Neural progenitor cell (in vitro differentiated cells): ENCODE results near the gene PKD2L2. TPM values are rescaled to one million over a fixed set of nuclear protein-coding genes. Genes with fewer than 3 reads are reported as not detected.
"Not testable (repeated sequence)": the region's sequence is repeated elsewhere in the genome, so short reads cannot be mapped to it uniquely, and the experiment has no call there.

ENCODE experiments used
- DNase-seq: peaks from one replicate; pipeline ENCODE4 v3.0.0-alpha.2; 2016; ENCODE audit warnings: low spot score
- H2AFZ ChIP-seq: fragments of 200-600 bp; sonication (generic); replicated peaks from 2 replicates; pipeline ENCODE4 v1.6.1; 2016; ENCODE audit warnings: antibody characterized with exemption
- H3F3A ChIP-seq: fragments of 200-600 bp; sonication (generic); 2 replicates; pipeline ENCODE4 v1.6.1; 2016; ENCODE audit warnings: antibody characterized with exemption, low read depth
- H3K27ac ChIP-seq: fragments of 200-600 bp; sonication (generic); 2 replicates; pipeline ENCODE4 v1.5.1; 2016; ENCODE audit warnings: mild to moderate bottlenecking
- H3K27me3 ChIP-seq: fragments of 200-600 bp; sonication (generic); 2 replicates; pipeline ENCODE4 v1.6.1; 2016; ENCODE audit warnings: mild to moderate bottlenecking, moderate library complexity
- H3K36me3 ChIP-seq: fragments of 200-600 bp; sonication (generic); 2 replicates; pipeline ENCODE4 v1.5.1; 2016
- H3K4me1 ChIP-seq: fragments of 200-600 bp; sonication (generic); 2 replicates; pipeline ENCODE4 v1.6.1; 2016; ENCODE audit warnings: mixed run types
- H3K4me2 ChIP-seq: fragments of 200-600 bp; sonication (generic); 2 replicates; pipeline ENCODE4 v1.6.1; 2016
- H3K4me3 ChIP-seq: fragments of 200-600 bp; sonication (generic); 2 replicates; pipeline ENCODE4 v1.5.1; 2016
- H3K79me2 ChIP-seq: fragments of 200-600 bp; sonication (generic); 2 replicates; pipeline ENCODE4 v1.6.1; 2016; ENCODE audit warnings: low read depth
- H3K9ac ChIP-seq: fragments of 200-600 bp; sonication (generic); 2 replicates; pipeline ENCODE4 v1.6.1; 2016
- H3K9me3 ChIP-seq: fragments of 200-600 bp; sonication (generic); 2 replicates; pipeline ENCODE4 v1.5.1; 2016; ENCODE audit warnings: low read depth
- H4K20me1 ChIP-seq: fragments of 200-600 bp; sonication (generic); 2 replicates; pipeline ENCODE4 v1.6.1; 2016; ENCODE audit warnings: low read depth
- H3K27ac Mint-ChIP-seq: 3 replicates; pipeline ENCODE4 v1.8.0; 2021; ENCODE audit warnings: mixed read lengths
- H3K27me3 Mint-ChIP-seq: 2 replicates; pipeline ENCODE4 v1.8.0; 2022; ENCODE audit warnings: low read depth, mild to moderate bottlenecking, inconsistent platforms, moderate library complexity, mixed read lengths; ENCODE audit not compliant: insufficient read depth
- H3K36me3 Mint-ChIP-seq: 3 replicates; pipeline ENCODE4 v1.8.0; 2021; ENCODE audit warnings: mixed read lengths
- H3K4me1 Mint-ChIP-seq: 3 replicates; pipeline ENCODE4 v1.8.0; 2021; ENCODE audit warnings: mixed read lengths
- H3K4me3 Mint-ChIP-seq: 3 replicates; pipeline ENCODE4 v1.8.0; 2021; ENCODE audit warnings: mild to moderate bottlenecking, moderate library complexity, mixed read lengths
- H3K9me3 Mint-ChIP-seq: 3 replicates; pipeline ENCODE4 v1.8.0; 2020; ENCODE audit warnings: mixed read lengths
- CTCF ChIP-seq: fragments of 200-600 bp; sonication (generic); IDR thresholded peaks from 2 replicates; pipeline ENCODE4 v1.5.1; 2017; ENCODE audit warnings: antibody characterized with exemption, mild to moderate bottlenecking
- EZH2 ChIP-seq: fragments of 200-600 bp; sonication (generic); IDR thresholded peaks from 2 replicates; pipeline ENCODE4 v1.6.1; 2017; ENCODE audit warnings: antibody characterized with exemption, mild to moderate bottlenecking, moderate library complexity
- EZH2phosphoT487 ChIP-seq: fragments of 200-600 bp; sonication (generic); IDR thresholded peaks from 2 replicates; pipeline ENCODE4 v1.6.1; 2017; ENCODE audit warnings: antibody characterized with exemption
- total RNA-seq: library from RNA; depleted of rRNA; stranded (reverse); fragments of >200 nt; gene quantifications from 2 replicates; pipeline ENCODE4 v1.2.3, GENCODE V29; 2015; ENCODE audit warnings: low replicate concordance

Gene PKD2L2
- total RNA-seq, 1 donor from 2014 or later, result not detected

DNA sequence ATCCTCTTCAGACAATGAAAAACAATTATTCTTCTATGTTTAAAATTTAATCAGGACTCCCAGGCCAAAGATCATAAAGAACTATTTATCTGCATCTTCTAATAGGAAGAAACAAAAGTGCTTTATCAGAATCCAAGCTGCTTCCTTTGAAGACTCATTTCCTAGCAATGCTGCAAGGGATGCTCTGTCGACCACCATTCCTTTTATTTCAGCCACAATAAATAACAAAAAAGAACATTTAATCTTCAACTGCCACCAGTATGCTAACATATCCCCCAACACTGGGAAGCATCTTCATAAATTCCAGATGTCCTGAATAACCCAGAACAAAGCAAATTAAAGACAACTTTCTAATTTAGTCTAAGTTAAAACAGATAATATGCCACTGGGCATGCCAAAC is 68.7 kb downstream of the PKD2L2 start:
- H3K9ac ChIP-seq, result no peak overlapping the region
- no peaks in the 10 kb centered on the region for H3K27me3 ChIP-seq
- no peak overlapping the region for H3K4me3 ChIP-seq
- H3K9me3 Mint-ChIP-seq, result no peaks in the 10 kb centered on the region
- no peak overlapping the region for H3K4me2 ChIP-seq
- H3K4me1 ChIP-seq, result no peaks in the 10 kb centered on the region
- no peaks in the 10 kb centered on the region for H3K27me3 Mint-ChIP-seq
- H3K36me3 Mint-ChIP-seq, result peaks cover 12% of the 10 kb centered on the region
- H3K27ac Mint-ChIP-seq, result no peak overlapping the region
- no peak overlapping the region for H3K4me3 Mint-ChIP-seq
- no peak overlapping the region for H2AFZ ChIP-seq
- no peak overlapping the region for H3K27ac ChIP-seq
- H4K20me1 ChIP-seq, result no peaks in the 10 kb centered on the region
- TF ChIP-seq EZH2phosphoT487, result no peak
- TF ChIP-seq CTCF, result no peak
- no peak for TF ChIP-seq EZH2
- no peaks in the 10 kb centered on the region for H3K4me1 Mint-ChIP-seq
- no peak for DNase-seq
- H3K79me2 ChIP-seq, result no peaks in the 10 kb centered on the region
- H3K36me3 ChIP-seq, result peaks cover 11% of the 10 kb centered on the region
- no peaks in the 10 kb centered on the region for H3F3A ChIP-seq
- H3K9me3 ChIP-seq, result no peaks in the 10 kb centered on the region

DNA sequence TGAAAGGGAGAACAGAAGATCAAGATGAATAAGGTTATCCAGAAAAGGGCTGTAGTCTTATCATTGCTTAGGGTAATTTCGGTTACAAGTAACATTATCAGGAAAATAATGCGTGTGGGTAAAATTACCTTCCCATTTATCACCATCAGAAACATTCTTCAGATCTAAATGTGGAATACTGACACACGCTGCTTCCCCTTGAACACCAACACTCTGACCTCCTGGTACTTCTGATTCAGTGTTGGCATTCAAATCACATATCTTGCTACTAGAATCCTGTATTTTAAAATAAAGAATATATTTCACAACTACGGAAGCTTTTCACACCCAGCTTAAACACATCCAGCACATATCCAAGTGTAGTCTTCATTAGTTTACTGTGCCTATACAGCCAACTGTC is 70.2 kb downstream of the PKD2L2 start:
- no peaks in the 10 kb centered on the region for H3K27me3 ChIP-seq
- Mint-ChIP-seq H3K27me3 (no peaks in the 10 kb centered on the region), H3K9me3 (no peaks in the 10 kb centered on the region), H3K4me1 (no peaks in the 10 kb centered on the region), H3K4me3 (no peak overlapping the region), H3K36me3 (peaks cover 11% of the 10 kb centered on the region), H3K27ac (no peak overlapping the region)
- no peak overlapping the region for H3K4me3 ChIP-seq
- peaks cover 5% of the 10 kb centered on the region for H3K36me3 ChIP-seq
- no peak for TF ChIP-seq EZH2phosphoT487
- no peak for TF ChIP-seq EZH2
- no peak for TF ChIP-seq CTCF
- no peak overlapping the region for H3K9ac ChIP-seq
- H2AFZ ChIP-seq, result no peak overlapping the region
- no peaks in the 10 kb centered on the region for H4K20me1 ChIP-seq
- H3K4me1 ChIP-seq, result no peaks in the 10 kb centered on the region
- no peak for DNase-seq
- H3K79me2 ChIP-seq, result no peaks in the 10 kb centered on the region
- no peak overlapping the region for H3K27ac ChIP-seq
- no peaks in the 10 kb centered on the region for H3K9me3 ChIP-seq
- H3F3A ChIP-seq, result no peaks in the 10 kb centered on the region
- H3K4me2 ChIP-seq, result no peak overlapping the region

- no peaks in the 10 kb centered on the region for H3K27me3 ChIP-seq
- H3K9me3 ChIP-seq, result no peaks in the 10 kb centered on the region
- H3K9me3 Mint-ChIP-seq, result no peaks in the 10 kb centered on the region
- no peaks in the 10 kb centered on the region for H3F3A ChIP-seq
- H3K4me3 ChIP-seq, result no peak overlapping the region
- no peak overlapping the region for H3K9ac ChIP-seq
- no peaks in the 10 kb centered on the region for H3K4me1 Mint-ChIP-seq
- H3K27ac Mint-ChIP-seq, result no peak overlapping the region
- no peak for DNase-seq
- H3K36me3 ChIP-seq, result peaks cover 5% of the 10 kb centered on the region
- no peaks in the 10 kb centered on the region for H3K27me3 Mint-ChIP-seq
- no peak for TF ChIP-seq EZH2
- TF ChIP-seq EZH2phosphoT487, result no peak
- no peak for TF ChIP-seq CTCF
- H3K79me2 ChIP-seq, result no peaks in the 10 kb centered on the region
- H3K4me3 Mint-ChIP-seq, result no peak overlapping the region
- H2AFZ ChIP-seq, result no peak overlapping the region
- H3K4me1 ChIP-seq, result no peaks in the 10 kb centered on the region
- H3K4me2 ChIP-seq, result no peak overlapping the region
- H3K36me3 Mint-ChIP-seq, result peaks cover 13% of the 10 kb centered on the region
- no peaks in the 10 kb centered on the region for H4K20me1 ChIP-seq
- H3K27ac ChIP-seq, result no peak overlapping the region
Observed at GRCh38 chr5:137960141-137960540, 70.9 kb downstream of the PKD2L2 start.

DNA sequence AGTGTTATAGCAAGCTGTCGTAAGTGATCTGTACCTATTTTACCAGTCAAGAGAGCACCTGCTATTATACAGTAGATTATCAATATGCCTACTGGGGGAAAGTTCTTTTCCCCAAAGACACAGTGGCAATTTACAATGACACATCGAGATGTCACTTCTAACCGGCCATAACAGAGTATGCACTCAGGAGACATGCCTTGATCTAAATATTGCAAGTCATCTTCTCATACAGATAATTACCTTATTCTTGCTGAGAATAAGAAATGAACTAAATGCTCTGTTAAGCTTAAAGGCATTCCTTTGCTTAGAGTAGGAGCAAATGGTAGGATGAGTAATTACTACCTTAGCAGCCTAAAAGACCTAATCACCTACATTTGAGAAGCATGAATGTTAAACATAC is 71.6 kb downstream of the PKD2L2 start:
- no peak for DNase-seq
- H3K9me3 ChIP-seq, result no peaks in the 10 kb centered on the region
- Mint-ChIP-seq H3K27me3 (no peaks in the 10 kb centered on the region), H3K36me3 (peaks cover 17% of the 10 kb centered on the region), H3K4me3 (no peak overlapping the region), H3K9me3 (no peaks in the 10 kb centered on the region), H3K4me1 (no peaks in the 10 kb centered on the region), H3K27ac (no peak overlapping the region)
- no peak overlapping the region for H3K4me3 ChIP-seq
- H3K4me1 ChIP-seq, result no peaks in the 10 kb centered on the region
- peaks cover 5% of the 10 kb centered on the region for H3K36me3 ChIP-seq
- no peaks in the 10 kb centered on the region for H3K27me3 ChIP-seq
- H3K4me2 ChIP-seq, result no peak overlapping the region
- H2AFZ ChIP-seq, result no peak overlapping the region
- TF ChIP-seq CTCF (no peak), EZH2 (no peak), EZH2phosphoT487 (no peak)
- H3F3A ChIP-seq, result no peaks in the 10 kb centered on the region
- H3K27ac ChIP-seq, result no peak overlapping the region
- peaks cover 3% of the 10 kb centered on the region for H4K20me1 ChIP-seq
- H3K79me2 ChIP-seq, result no peaks in the 10 kb centered on the region
- no peak overlapping the region for H3K9ac ChIP-seq

GRCh38 chr5:137970384-137970783 is 81.1 kb downstream of the PKD2L2 start:
- not testable (repeated sequence) for H3K27ac ChIP-seq, H3K4me3 ChIP-seq, H3K36me3 ChIP-seq, DNase-seq, H3K27me3 Mint-ChIP-seq, H3K79me2 ChIP-seq, H3K4me2 ChIP-seq, H3F3A ChIP-seq, H3K4me3 Mint-ChIP-seq, H4K20me1 ChIP-seq, H3K9me3 ChIP-seq, H3K4me1 Mint-ChIP-seq, H3K27me3 ChIP-seq, H3K4me1 ChIP-seq, H2AFZ ChIP-seq, H3K27ac Mint-ChIP-seq, H3K9ac ChIP-seq
- H3K9me3 Mint-ChIP-seq, result peaks cover 12% of the 10 kb centered on the region
- H3K36me3 Mint-ChIP-seq, result peaks cover 35% of the 10 kb centered on the region
